IPS DF 6.9 (cell line): ENCODE data around the gene ACYP2.

ENCODE experiments used
- DNase-seq: peaks from one replicate; pipeline ENCODE4 v3.0.0-alpha.2; 2013; ENCODE audit warnings: low read depth, low spot score
- H3K27ac ChIP-seq: one replicate; pipeline ENCODE4 v1.5.1; 2013; ENCODE audit warnings: low read length, control low read depth
- H3K27me3 ChIP-seq: 2 replicates; pipeline ENCODE4 v1.6.1; 2013; ENCODE audit warnings: mild to moderate bottlenecking, low read length; ENCODE audit not compliant: control insufficient read depth, insufficient read depth
- H3K36me3 ChIP-seq: 2 replicates; pipeline ENCODE4 v1.6.1; 2013; ENCODE audit warnings: low read length; ENCODE audit not compliant: control insufficient read depth, insufficient read depth
- H3K4me1 ChIP-seq: 2 replicates; pipeline ENCODE4 v1.6.1; 2013; ENCODE audit warnings: low read length; ENCODE audit not compliant: control insufficient read depth, insufficient read depth
- H3K4me3 ChIP-seq: 2 replicates; pipeline ENCODE4 v1.5.1; 2013; ENCODE audit warnings: mild to moderate bottlenecking, low read length
- H3K9me3 ChIP-seq: 2 replicates; pipeline ENCODE4 v1.6.1; 2013; ENCODE audit warnings: low read length, inconsistent platforms; ENCODE audit not compliant: control insufficient read depth, insufficient read depth
- WGBS: extraction: QIAGEN DNeasy Blood & Tissue Kit; methylation state at CpG from one replicate; pipeline ENCODE4 v1.1.7; 2013; ENCODE audit warnings: mixed read lengths, missing lambda C conversion rate; ENCODE audit not compliant: insufficient read length, insufficient coverage; 5-methylcytosine and 5-hydroxymethylcytosine counted together

The ACYP2 gene

DNA sequence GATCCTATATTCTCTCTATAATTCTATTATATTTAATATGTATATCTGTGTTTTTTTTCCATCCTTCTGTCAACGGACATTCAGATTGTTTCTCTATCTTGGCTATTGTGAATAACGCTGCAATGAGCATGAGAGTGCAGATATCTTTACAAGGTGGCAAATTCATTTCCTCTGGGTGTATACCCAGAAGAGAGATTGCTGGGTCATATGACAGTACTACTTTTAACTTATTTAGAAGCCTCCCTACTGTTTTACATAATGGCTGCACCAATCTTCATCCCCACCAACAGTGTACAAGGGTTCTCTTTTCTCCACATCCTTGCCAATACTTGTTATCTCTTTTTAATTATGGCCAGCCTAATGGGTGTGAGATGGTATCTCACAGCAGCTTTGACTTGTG is 74.1 kb downstream of the ACYP2 start:
- Histone ChIP-seq H3K27ac (no peak overlapping the region), H3K36me3 (no peaks in the 10 kb centered on the region), H3K4me1 (no peaks in the 10 kb centered on the region), H3K27me3 (no peaks in the 10 kb centered on the region), H3K4me3 (no peak overlapping the region), H3K9me3 (no peaks in the 10 kb centered on the region)
- WGBS, result no CpG with 5 or more reads among the region's 2 CpGs
- no peak for DNase-seq

DNA sequence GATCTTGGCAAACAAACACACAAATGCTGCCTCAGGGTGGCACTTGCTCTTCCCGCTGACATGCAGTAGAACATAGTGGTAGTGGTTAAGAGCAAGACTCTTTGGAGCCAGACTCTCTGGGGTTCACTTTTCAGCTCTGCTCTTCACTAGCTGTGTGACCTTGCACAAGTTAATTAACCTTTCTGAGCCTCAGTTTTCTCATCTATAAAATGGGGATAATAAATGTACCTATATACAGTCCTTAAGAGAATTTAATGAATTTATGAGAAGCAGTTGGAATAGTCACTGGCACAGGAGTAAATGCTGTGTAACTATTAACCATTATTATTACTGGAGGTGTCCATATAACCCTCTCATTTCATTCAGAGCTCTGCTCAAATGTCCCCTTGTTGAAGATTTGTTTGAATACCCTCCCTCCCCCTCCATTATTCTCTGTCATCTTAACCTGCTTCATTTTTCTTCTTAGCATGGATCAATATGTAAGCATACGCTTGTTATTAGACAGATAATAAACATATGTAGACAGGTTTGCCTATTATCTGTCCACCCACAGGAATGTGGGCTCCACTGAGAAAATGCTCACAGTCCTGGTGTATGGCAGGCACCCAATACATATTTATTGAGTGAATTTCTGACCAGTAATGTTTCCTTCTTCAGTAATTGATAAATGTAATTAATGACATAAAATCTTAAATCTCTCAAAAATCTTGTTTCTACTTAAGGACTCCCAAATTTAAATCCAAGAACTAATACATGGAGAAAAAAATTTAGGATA is 76.1 kb downstream of the ACYP2 start:
- DNase-seq, result no peak
- no peak overlapping the region for H3K27ac ChIP-seq
- no peaks in the 10 kb centered on the region for H3K4me1 ChIP-seq
- no peak overlapping the region for H3K4me3 ChIP-seq
- WGBS, result no CpG with 5 or more reads among the region's 2 CpGs
- H3K27me3 ChIP-seq, result no peaks in the 10 kb centered on the region
- no peaks in the 10 kb centered on the region for H3K9me3 ChIP-seq
- H3K36me3 ChIP-seq, result no peaks in the 10 kb centered on the region

GRCh38 chr2:54194761-54195750 is 79.6 kb downstream of the ACYP2 start:
- no peak for DNase-seq
- no CpG with 5 or more reads among the region's 8 CpGs for WGBS
- H3K9me3 ChIP-seq, result no peaks in the 10 kb centered on the region

GRCh38 chr2:54196646-54197045 is 81.2 kb downstream of the ACYP2 start:
- no peaks in the 10 kb centered on the region for H3K36me3 ChIP-seq
- H3K9me3 ChIP-seq, result no peaks in the 10 kb centered on the region
- DNase-seq, result no peak
- WGBS, result no CpG with 5 or more reads among the region's 5 CpGs
- H3K4me3 ChIP-seq, result no peak overlapping the region
- H3K27me3 ChIP-seq, result no peaks in the 10 kb centered on the region
- no peak overlapping the region for H3K27ac ChIP-seq
- no peaks in the 10 kb centered on the region for H3K4me1 ChIP-seq

More at GRCh38 chr2:54194761-54195750, 79.6 kb downstream of the ACYP2 start:
- Histone ChIP-seq H3K4me1 (no peaks in the 10 kb centered on the region), H3K27ac (no peak overlapping the region), H3K4me3 (no peak overlapping the region), H3K27me3 (no peaks in the 10 kb centered on the region), H3K36me3 (no peaks in the 10 kb centered on the region)

- Histone ChIP-seq H3K27me3 (no peaks in the 10 kb centered on the region), H3K27ac (no peak overlapping the region), H3K4me3 (no peak overlapping the region), H3K36me3 (no peaks in the 10 kb centered on the region), H3K9me3 (no peaks in the 10 kb centered on the region), H3K4me1 (no peaks in the 10 kb centered on the region)
- no peak for DNase-seq
- WGBS, result no CpG with 5 or more reads among the region's 2 CpGs
Observed at GRCh38 chr2:54204476-54204875, 89.1 kb downstream of the ACYP2 start.

GRCh38 chr2:54206596-54206995 is 91.2 kb downstream of the ACYP2 start:
- no peak for DNase-seq
- Histone ChIP-seq H3K36me3 (no peaks in the 10 kb centered on the region), H3K27ac (no peak overlapping the region), H3K27me3 (no peaks in the 10 kb centered on the region), H3K4me1 (no peaks in the 10 kb centered on the region), H3K4me3 (no peak overlapping the region), H3K9me3 (no peaks in the 10 kb centered on the region)
- no CpG with 5 or more reads among the region's 2 CpGs for WGBS

- no peaks in the 10 kb centered on the region for H3K4me1 ChIP-seq
- no peaks in the 10 kb centered on the region for H3K9me3 ChIP-seq
- no peak for DNase-seq
- no CpG with 5 or more reads among the region's 3 CpGs for WGBS
- no peak overlapping the region for H3K27ac ChIP-seq
- H3K36me3 ChIP-seq, result no peaks in the 10 kb centered on the region
- H3K27me3 ChIP-seq, result no peaks in the 10 kb centered on the region
- H3K4me3 ChIP-seq, result no peak overlapping the region
Observed at GRCh38 chr2:54207666-54208195, 92.3 kb downstream of the ACYP2 start.

- no CpG with 5 or more reads among the region's 1 CpG for WGBS
- DNase-seq, result no peak
- H3K4me1 ChIP-seq, result no peaks in the 10 kb centered on the region
- no peaks in the 10 kb centered on the region for H3K27me3 ChIP-seq
- no peaks in the 10 kb centered on the region for H3K36me3 ChIP-seq
- no peaks in the 10 kb centered on the region for H3K9me3 ChIP-seq
- H3K4me3 ChIP-seq, result no peak overlapping the region
- H3K27ac ChIP-seq, result no peak overlapping the region
Observed at GRCh38 chr2:54208364-54209240, 93.2 kb downstream of the ACYP2 start.

GRCh38 chr2:54209379-54209778 is 94.0 kb downstream of the ACYP2 start:
- Histone ChIP-seq H3K36me3 (no peaks in the 10 kb centered on the region), H3K4me3 (no peak overlapping the region), H3K4me1 (no peaks in the 10 kb centered on the region), H3K9me3 (no peaks in the 10 kb centered on the region), H3K27me3 (no peaks in the 10 kb centered on the region), H3K27ac (no peak overlapping the region)
- no CpG with 5 or more reads among the region's 3 CpGs for WGBS
- no peak for DNase-seq

DNA sequence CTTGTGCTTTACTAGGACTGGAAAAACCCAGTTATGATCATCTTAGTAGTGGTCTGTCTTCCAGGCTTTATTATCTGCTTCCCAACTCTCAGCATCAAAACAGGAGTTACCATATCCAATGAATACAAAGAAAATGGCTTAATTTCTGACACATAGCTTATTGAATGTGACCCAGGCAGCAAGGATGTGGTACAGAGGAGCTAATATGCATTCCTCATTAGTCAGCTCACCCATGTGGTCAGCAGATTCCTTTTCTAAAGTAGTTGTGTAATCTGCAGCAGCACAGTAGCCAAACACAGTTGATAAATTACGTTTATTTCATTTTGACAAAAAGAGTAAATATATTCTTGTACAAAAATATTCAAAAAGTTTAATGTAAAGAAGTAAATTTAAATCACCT is 97.0 kb downstream of the ACYP2 start:
- no peaks in the 10 kb centered on the region for H3K9me3 ChIP-seq
- H3K36me3 ChIP-seq, result no peaks in the 10 kb centered on the region
- H3K4me3 ChIP-seq, result no peak overlapping the region
- WGBS, result no CpG with 5 or more reads among the region's 1 CpG
- no peak overlapping the region for H3K27ac ChIP-seq
- no peaks in the 10 kb centered on the region for H3K4me1 ChIP-seq
- H3K27me3 ChIP-seq, result no peaks in the 10 kb centered on the region
- no peak for DNase-seq
